Measurements from ENCODE around the gene MAP3K1. TPM values are rescaled to one million over a fixed set of nuclear protein-coding genes. Genes with fewer than 3 reads are reported as not detected.
"Not testable (repeated sequence)": the region's sequence is repeated elsewhere in the genome, so short reads cannot be mapped to it uniquely, and the experiment has no call there.

Gene MAP3K1
- total RNA-seq, 1 donor from 2014 or later = 35.2 TPM

DNA sequence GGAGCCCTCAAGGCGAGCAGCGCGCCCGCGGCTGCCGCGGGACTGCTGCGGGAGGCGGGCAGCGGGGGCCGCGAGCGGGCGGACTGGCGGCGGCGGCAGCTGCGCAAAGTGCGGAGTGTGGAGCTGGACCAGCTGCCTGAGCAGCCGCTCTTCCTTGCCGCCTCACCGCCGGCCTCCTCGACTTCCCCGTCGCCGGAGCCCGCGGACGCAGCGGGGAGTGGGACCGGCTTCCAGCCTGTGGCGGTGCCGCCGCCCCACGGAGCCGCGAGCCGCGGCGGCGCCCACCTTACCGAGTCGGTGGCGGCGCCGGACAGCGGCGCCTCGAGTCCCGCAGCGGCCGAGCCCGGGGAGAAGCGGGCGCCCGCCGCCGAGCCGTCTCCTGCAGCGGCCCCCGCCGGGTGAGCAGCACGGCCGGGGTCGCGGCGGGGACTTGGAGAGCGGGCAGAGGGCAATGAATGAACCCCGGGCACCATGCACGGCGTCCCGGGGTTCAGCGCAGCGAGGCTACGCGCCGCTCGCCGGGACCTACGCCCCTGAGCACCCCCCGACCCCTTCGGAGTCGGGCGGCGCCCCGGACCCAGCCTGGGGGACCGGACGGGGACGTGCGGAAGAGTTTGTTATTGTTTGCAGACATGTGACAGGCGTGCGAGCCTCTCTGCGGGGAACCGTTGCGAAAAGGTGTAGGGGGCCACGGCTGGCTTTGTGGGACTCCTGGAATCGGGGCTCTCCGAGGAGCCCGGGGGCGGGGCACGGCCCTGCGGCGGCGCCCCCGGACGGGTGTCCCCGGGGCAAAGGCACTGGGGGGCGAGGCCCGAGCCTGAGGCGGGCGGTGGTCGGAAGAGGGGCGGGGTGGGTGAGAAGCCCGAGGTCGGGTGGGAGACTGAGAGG is 553 bp downstream of the MAP3K1 start:
- DNase-seq (ENCODE audit: low read depth in 2 of 2) = peak in 1 of 2 donors; percentile 63

DNA sequence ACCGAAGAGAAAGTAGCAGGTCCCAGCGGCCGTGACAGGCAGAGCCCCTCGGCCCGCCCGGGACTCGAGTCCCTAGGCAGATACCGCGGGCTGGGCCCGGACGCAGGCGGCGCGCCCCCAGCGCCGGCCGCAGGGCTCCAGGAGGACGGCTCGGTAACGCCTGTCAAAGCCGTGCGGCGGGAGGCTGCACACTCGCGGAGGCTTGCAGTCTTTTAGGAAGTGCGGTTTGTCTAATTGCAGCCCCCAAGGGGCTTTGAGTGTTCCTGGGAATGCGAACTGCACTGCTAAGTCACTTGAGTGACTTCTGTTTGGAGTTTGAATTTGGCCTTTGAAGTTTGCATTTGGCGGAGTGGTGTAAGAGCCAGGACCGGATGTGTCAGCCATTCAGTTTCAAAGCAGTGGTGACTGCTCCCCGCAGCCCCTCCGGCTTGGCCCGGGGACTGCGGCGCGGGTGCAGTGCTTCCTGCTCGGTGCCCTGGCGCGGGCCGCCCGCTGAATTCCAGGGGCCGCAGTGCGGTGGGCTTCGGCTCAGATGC is 1.3 kb downstream of the MAP3K1 start:
- peak in 1 of 2 donors; percentile 68 for DNase-seq (ENCODE audit: low read depth in 2 of 2)

DNA sequence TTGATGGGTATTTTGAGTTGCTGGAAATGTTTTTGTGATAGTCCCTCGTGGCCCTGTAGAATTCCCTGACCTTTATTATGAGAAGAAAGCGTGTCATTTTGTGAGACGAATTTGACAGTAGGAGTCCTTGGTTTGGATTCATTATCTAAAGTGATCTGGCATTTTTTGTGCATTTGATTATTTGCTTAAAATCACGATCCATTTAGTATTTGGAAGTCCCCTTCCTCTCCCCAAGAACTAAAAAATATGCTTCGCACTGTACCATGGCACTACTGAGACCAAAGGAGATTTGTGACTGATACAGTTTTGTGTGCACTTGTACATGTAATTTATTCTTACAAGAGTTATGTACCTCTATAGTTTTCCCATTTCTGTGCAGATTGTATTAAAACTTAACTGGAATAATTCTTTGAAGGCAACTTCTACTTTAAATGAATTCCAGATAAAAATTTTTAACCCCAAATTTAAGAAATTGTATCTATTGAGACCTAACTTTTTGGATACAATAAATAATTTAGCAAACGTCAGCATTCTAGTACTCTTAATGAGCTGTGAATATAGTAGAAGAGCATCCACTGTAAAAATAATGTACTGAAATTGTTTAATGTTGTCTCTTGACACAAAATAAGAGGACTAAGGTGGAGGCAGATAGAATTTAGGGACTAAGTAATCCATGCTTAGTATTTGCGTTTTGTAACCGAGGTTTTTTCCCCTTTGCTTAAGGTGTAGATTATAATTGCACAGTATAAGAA is 2.1 kb downstream of the MAP3K1 start:
- no peak for DNase-seq (ENCODE audit: low read depth in 2 of 2)

DNA sequence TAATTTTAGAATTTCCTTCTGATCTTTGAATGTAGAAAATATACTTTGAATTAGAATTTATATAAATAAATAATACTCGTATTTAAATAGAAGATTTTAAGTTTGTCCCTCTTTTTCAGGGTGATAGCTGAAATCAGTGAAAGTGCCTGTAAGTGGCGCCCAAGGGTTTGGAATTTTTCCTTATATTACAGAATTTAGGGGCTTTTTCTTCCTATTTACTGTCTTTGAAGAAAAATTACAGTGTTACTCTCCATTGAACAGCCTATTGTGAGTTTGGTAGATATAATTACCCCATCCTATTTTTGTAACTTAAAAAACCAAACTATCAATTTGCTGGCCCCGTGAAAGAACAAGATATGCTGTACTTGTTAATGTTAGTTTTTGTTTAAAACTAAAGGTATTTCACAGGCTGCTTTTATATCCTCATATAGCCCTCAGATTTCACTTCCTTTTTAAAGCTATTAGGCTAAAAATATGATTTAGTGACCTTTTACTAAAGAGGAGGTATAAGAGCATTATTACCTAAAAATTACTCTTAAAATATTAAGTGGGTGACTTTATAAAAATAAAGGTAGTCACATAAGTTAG is 3.2 kb downstream of the MAP3K1 start:
- DNase-seq (ENCODE audit: low read depth in 2 of 2) = peak in 1 of 2 donors; percentile 57

DNA sequence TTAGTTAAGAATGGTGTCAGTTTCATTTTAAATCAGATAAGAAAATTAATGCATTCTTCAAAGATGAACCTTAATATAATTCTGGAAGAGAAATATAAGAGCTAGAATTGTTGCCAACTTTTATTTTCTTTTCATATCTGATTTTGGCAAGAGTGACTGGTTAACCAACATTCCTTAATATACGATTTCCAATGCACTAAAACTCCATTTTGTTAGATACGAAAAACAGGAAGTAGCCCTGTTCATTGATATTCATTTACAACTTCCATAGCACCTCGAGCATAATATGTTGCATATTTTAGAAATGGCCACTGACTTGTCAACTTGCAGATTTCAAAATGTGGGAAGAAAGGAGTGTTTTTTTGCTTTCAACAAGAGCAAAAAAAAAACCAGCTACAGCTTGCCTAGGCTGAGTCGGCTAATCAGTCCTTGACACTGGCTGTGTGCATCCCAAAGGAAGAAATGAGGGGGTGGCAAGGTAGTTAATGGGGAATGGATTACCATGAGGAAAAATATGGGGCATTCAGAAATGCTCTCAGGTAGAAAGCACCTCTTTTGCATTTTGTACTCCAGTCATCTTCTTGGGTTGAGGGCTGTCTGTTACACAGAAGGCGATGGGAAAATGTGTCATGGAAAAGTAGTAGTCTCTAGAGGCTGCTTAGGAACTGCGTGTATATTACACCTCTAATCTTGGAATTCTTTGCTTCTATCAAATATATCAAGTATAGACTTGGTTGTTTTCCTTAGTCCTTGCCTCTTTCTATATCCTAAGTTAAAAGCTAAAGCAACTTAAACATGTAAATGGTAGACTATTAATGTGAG is 3.9 kb downstream of the MAP3K1 start:
- DNase-seq (ENCODE audit: low read depth in 2 of 2) = peak in 1 of 2 donors; percentile 58

DNA sequence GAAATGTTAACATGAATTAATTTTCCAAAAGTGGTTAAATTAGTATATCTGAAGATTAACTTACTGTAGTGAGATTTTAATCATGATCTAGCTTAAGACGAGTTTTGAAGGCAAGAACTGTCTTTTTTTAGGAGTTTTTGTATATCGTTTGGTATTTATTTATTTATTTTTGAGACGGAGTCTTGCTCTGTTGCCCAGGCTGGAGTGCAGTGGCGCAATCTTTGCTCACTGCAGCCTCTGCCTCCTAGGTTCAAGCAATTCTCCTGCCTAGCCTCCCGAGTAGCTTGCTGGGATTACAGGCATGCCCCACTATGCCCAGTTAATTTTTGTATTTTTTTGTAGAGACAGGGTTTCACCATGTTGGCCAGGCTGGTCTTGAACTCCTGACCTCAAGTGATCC is 6.5 kb downstream of the MAP3K1 start:
- DNase-seq (ENCODE audit: low read depth in 2 of 2) = not testable (repeated sequence)

DNA sequence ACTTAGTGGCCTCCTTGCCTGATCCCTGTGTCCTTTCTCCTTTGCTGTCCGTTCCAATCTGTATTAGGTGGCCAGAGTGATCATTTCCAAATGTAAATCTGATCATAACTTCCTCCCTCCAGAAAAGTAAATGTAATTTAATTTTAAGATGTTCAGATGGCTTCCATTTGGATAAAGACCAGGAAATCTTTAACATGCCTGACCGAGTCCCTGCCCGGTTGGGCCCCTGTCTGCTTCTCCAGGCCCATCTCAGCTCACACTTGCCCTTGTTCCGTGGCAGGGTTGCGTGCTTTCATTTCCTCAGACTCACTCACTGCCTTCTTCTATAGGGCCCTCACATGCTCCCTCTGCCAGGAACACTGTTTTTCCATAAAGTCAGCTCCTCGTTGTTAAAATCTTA is 7.6 kb downstream of the MAP3K1 start:
- DNase-seq (ENCODE audit: low read depth in 2 of 2) = no peak

DNA sequence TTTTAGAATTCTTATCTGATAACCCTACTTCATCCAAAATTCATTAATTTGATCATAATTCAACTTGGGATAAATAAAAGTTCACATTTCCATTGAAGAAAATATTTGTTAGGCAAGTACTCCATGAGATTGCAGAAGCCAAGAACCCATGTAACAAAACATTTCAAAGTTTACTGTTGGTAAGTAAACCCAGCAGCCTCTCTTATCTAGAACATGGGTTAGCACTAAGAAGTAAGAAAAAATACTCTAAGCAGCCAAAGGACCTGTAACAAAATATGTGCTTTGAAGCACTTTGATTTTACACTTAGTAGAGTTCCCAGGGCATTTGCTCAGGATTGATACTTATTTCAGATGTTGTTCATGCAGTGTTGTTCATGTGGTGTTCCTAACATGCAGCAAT is 8.7 kb downstream of the MAP3K1 start:
- DNase-seq (ENCODE audit: low read depth in 2 of 2) = no peak

DNA sequence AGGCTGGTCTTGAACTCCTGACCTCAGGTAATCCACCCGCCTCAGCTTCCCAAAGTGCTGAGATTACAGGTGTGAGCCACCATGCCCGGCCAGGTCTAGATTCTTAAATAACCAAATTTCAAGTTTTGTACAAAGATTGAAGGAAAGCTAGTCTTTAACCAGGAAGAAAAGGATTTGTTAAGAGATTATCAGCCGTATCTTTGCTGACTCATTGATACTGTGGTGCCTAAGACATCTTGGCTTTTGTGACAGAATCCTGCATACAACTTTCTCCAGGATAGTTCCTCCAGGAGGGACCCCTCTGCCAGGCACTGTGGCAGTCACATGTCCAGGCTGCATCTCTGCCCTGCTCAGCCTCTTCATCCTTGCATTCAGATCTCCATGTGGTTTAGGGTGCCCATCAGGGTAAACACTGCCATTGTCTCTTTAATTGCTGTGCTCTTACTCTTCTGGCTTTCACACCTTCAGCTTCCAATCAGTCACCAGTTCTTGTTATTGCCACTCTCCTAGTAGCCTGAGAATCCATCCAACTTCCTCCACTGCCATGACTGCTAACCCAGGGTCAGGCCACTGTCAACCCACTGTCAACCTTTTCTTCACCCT is 10.0 kb downstream of the MAP3K1 start:
- no peak for DNase-seq (ENCODE audit: low read depth in 2 of 2)

DNA sequence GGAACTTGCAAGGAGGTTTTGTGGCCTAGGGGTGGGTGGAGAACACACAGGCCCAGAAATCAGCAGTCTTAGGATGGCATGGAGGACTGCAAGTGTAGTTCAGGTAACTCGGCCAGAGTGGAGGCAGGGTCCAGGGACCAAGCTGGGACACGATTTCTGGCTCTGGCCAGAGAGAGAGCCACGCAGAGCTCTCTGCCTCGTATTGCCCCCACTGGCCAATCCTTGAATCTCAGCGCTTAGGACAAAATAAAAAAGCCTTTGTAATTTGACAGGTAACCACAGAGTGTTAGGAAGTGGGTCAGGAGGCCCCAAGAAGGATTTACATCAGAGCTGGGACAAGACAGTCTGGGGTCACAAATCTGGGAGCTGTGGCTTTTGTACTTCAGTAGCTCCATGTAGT is 11.7 kb downstream of the MAP3K1 start:
- DNase-seq (ENCODE audit: low read depth in 2 of 2) = no peak

DNA sequence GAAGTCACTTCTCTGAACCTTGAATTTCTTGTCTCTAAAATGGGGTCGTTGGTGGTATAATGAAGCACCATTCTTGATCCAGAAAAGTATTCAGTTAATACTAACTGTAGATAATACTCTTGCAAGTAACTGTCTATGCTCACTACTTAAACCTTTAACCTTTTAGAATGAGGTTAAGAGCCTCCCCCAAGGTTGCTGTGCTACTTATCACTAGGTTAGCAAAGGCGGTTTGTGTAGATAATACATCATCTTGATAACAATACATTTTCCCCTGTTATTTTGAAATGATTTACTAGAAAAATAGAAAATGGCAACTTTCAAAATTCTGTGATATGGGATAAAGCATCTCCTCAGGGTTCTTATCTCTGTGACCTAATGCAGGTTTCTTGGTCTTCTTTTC is 12.6 kb downstream of the MAP3K1 start:
- no peak for DNase-seq (ENCODE audit: low read depth in 2 of 2)

DNA sequence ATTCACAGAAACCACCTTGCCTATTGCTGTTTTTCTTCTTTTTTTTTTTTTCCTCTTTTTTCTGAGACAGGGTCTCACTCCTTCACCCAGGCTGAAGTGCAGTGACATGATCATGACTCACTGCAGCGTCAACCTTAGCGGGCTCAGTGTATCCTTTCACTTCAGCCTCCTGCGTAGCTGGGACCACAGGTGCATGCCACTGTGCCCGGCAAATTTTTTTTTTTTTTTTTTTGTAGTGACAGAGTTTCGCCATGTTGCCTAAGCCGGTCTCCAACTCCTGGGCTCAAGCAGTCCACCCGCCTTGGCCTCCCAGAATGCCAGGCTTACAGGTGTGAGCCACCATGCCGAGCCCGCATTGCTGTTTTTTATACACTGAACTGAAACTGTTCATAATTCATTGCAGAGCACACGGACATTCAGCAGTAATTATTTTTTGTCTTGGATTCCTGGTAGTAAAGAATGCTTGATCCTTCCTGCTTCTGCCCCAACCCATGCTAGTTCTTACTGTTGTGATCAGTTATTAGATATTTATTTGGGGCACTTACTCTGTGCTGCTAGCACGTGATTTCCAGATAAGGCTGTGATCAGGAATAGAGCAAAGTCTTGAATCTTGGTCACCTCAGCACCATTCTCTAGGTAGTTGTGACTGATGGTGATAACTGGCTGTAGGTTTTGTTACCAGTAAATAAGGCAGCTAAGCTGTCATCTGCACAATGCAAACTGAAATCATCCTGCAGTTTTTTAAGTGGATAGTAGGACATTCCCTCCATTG is 14.0 kb downstream of the MAP3K1 start:
- peak in 1 of 2 donors; percentile 50 for DNase-seq (ENCODE audit: low read depth in 2 of 2)

DNA sequence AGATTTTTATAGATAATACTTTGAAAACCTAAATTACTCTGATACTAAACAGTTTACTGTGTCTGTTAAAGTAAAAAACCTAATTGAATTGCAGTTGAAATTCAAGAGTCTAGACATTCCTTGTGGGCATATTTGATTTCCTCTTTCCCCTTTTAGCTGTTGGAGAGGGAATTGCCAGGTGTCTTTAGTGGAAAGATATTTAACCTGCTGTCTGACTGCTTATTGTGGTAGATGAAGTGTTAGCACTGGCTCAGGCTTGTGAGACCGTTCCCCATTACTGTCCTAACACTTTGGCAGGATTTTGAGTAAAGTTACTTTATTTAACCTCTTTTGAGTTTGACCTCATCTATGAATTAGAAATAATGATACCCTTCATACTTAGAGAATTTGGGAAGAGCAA is 16.4 kb downstream of the MAP3K1 start:
- no peak for DNase-seq (ENCODE audit: low read depth in 2 of 2)

DNA sequence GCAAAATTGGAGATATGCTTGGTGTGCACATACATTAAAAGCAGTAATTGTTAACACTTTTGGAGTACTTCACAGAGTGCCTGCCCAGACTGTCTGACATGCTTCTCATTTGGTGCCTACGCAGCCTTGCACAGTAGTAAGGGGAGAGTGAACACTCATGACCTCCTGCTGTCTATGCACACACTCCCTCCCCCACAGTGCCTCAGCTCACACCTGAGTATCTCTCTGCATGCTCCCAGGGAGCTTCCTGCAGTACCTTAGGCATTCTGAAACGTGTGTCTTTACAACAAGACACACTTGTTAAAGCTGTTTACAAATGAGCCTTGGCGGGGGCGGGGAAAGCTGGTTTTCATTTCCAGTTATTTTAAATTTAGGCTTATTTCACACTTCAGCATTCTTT is 18.0 kb downstream of the MAP3K1 start:
- DNase-seq (ENCODE audit: low read depth in 2 of 2) = no peak

DNA sequence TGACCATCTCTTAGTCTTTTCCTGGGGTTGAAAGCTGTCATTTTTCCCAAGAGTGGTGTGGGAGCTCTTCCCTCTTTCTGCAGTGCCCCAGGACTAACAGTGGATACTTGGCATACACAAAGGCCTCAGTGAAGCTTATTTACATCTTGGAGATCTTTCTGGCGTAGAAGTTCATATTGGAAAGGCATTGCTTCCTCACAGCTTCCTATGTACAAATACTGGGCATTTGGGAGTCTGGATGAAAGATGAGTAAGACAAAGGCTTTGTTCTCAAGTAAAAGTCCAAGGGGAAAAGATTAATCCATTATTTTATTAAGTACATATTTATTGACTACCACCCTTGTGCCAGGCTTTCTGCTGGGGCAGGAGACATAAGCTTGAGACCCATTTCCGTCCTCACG is 22.0 kb downstream of the MAP3K1 start:
- peak in 1 of 2 donors; percentile 49 for DNase-seq (ENCODE audit: low read depth in 2 of 2)

DNA sequence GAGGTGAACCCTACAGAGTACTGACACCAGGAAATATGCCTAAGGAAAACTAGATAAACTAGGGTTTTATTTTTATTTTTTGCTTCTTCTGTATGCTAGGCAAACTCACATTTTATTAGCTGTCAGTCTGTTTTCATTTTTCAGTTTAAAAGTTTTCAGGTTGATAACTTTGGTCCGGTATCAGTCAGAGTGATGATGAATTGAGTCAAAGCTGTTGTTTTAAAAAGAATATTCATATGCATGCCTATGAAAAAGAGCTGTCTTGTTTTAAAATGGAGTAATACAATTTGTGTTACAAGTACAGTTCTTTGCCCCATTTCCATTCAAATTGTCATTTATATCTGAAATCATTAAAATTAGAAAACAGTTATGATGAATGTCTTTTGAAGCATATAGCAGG is 22.6 kb downstream of the MAP3K1 start:
- DNase-seq (ENCODE audit: low read depth in 2 of 2) = no peak

DNA sequence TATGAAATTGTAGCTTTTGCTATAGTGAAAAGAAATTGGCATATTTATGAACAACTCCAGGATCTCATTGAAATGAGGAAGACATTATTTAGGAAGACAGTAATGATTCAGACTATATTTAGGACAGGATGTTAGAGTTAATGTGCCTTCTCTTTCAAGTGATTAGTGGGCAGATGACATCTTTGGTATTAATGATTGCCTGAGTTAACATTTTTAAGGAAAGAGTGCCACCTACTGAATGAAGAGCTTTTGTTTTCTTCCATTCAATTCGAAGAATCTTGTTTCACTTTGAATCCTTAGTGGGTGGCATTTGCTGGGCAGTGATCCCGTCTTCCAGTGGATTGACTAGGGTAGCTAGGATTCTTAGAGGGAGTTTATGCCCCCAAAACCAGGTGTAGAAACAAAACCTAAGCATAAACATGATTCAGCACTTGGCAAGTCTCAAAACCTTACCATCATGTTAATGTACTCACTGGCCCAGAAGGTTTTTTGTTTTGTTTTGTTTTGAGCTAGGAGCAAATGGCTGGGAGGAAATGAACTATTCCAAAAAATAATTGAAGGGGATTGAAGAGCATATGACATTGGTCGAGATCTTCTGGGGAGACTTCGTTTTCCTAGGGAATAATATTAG is 23.2 kb downstream of the MAP3K1 start:
- peak; percentile 48 to 70 for DNase-seq (ENCODE audit: low read depth in 2 of 2)

DNA sequence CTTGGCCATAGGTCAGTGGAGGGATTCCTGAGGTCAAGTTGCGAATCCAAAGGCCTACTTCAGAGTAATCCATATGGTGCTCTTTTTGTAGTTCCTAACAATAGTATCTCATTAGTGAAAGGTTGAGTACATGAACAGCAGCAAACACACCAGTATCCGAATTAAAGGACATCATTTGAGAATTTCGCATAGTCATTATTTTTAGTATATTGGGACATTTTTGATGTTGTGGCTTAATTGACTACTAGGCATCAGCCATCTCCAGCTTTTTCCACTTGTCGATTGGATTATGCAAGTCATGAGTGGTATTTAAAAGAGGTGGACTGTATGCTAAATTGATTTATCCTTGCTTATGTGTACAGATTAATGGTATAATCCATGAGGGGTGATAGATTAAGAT is 23.7 kb downstream of the MAP3K1 start:
- DNase-seq (ENCODE audit: low read depth in 2 of 2) = no peak

DNA sequence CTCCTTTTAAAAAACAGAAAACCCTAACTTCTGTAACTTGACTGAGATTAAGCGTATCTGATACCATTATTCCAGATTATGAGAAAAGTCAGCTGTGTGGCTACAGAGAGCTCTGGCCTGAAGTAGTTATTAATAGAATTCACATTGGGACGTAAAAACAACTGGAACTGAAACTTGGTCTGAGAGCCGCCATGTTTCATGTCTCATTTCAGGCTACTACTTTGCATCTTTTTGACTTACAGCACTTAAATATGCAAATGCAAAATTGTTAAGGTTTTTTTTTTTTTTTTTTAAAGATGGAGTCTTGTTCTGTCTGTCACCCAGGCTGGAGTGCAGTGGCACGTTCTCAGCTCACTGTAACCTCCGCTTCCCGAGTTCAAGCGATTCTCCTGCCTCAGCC is 25.2 kb downstream of the MAP3K1 start:
- DNase-seq (ENCODE audit: low read depth in 2 of 2) = no peak

DNA sequence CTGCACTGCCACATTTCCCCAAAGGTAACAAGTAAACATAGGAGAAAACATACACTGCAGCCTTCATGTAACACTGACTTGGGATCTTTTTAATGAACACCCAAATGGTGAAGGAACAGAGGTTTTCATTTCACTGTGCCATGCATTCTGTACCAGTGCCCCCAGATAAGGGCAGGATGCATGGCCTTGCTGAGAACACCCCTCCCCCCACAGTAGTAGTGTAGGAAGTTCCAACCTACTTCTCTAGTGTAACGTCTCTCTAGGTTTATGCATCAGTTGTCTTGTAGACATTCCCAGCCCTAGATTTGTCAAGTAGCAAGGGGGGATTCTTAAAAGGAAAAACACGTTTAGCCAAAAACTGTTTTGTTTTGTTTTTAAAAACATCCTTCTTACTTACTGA is 29.9 kb downstream of the MAP3K1 start:
- no peak for DNase-seq (ENCODE audit: low read depth in 2 of 2)
